Thymus (tissue), 14 donors: ENCODE data around the gene CDKN2AIPNL. TPM values are rescaled to one million over a fixed set of nuclear protein-coding genes. Genes with fewer than 3 reads are reported as not detected.

Experiments
- DNase-seq, 9 donors: peaks; one replicate each; pipeline ENCODE4 v3.0.0-alpha.2; 2013; ENCODE audit warnings: low spot score in 9 of 9, low read depth in 6 of 9, missing footprints in 1 of 9
- H3K27ac ChIP-seq, 2 donors: one replicate each; pipeline ENCODE4 v1.5.1; 2013; ENCODE audit warnings: control low read depth in 1 of 2, low read depth in 1 of 2, low read length in 1 of 2, mild to moderate bottlenecking in 1 of 2, moderate library complexity in 1 of 2
- H3K27me3 ChIP-seq, 2 donors: one replicate each; pipeline ENCODE4 v1.5.1; 2013; ENCODE audit warnings: low read length in 1 of 2; ENCODE audit not compliant: control insufficient read depth in 2 of 2, insufficient read depth in 1 of 2
- H3K36me3 ChIP-seq, 2 donors: one replicate each; pipeline ENCODE4 v1.5.1; 2013; ENCODE audit warnings: low read length in 1 of 2, mild to moderate bottlenecking in 1 of 2, moderate library complexity in 1 of 2; ENCODE audit not compliant: control insufficient read depth in 2 of 2, insufficient read depth in 2 of 2
- H3K4me1 ChIP-seq, 2 donors: one replicate each; pipeline ENCODE4 v1.5.1; 2013; ENCODE audit warnings: low read length in 2 of 2; ENCODE audit not compliant: control insufficient read depth in 2 of 2, insufficient read depth in 2 of 2
- H3K4me3 ChIP-seq, 2 donors: one replicate each; pipeline ENCODE4 v1.5.1; 2013; ENCODE audit warnings: low read length in 2 of 2, control low read depth in 1 of 2, mild to moderate bottlenecking in 1 of 2
- H3K9me3 ChIP-seq, 2 donors: one replicate each; pipeline ENCODE4 v1.5.1; 2013; ENCODE audit warnings: low read length in 1 of 2, mild to moderate bottlenecking in 1 of 2; ENCODE audit not compliant: control insufficient read depth in 2 of 2, insufficient read depth in 1 of 2
- WGBS: extraction: QIAGEN DNeasy Blood & Tissue Kit; methylation state at CpG from one replicate; pipeline ENCODE4 v1.1.7; 2013; 5-methylcytosine and 5-hydroxymethylcytosine counted together
- long read RNA-seq, 10 donors: transcript quantifications; one replicate each; lab custom pipeline, GENCODE V29; 2026
- polyA plus RNA-seq: library from polyadenylated mRNA; stranded (reverse); fragments of 200-250 nt; gene quantifications from one replicate; pipeline ENCODE4 v1.2.3, GENCODE V29; 2013
- total RNA-seq: library from RNA; stranded (reverse); fragments of 120-200 nt; gene quantifications from one replicate; pipeline ENCODE4 v1.2.4, GENCODE V29; 2013
- donor health status: healthy.

Gene CDKN2AIPNL
- total RNA-seq (36.5 TPM), polyA plus RNA-seq (42.1 TPM)
- long read RNA-seq, donor 1, partial matches to known transcripts = 0 of 1 reads
- long read RNA-seq, donor 1, other reads (novel, unspliced or antisense) = 0 of 1 reads
- long read RNA-seq, donor 2 = 0 reads
- long read RNA-seq, donor 3, transcript CDKN2AIPNL-202 (3 exons, 1,223 nt) = major isoform, 29 of 29 reads
- long read RNA-seq, donor 3, partial matches to known transcripts = 0 of 29 reads
- long read RNA-seq, donor 3, other reads (novel, unspliced or antisense) = 0 of 29 reads
- long read RNA-seq, donor 4, transcript CDKN2AIPNL-202 (3 exons, 1,223 nt) = major isoform, 7 of 7 reads
- long read RNA-seq, donor 4, partial matches to known transcripts = 0 of 7 reads
- long read RNA-seq, donor 4, other reads (novel, unspliced or antisense) = 0 of 7 reads
- long read RNA-seq, donor 5, transcript CDKN2AIPNL-202 (3 exons, 1,223 nt) = major isoform, 27 of 37 reads
- long read RNA-seq, donor 5, partial matches to known transcripts = 0 of 37 reads
- long read RNA-seq, donor 5, other reads (novel, unspliced or antisense) = 10 of 37 reads
- long read RNA-seq, donor 6, transcript CDKN2AIPNL-202 (3 exons, 1,223 nt) = major isoform, 15 of 15 reads
- long read RNA-seq, donor 6, partial matches to known transcripts = 0 of 15 reads
- long read RNA-seq, donor 6, other reads (novel, unspliced or antisense) = 0 of 15 reads
- long read RNA-seq, donor 7, transcript CDKN2AIPNL-202 (3 exons, 1,223 nt) = major isoform, 12 of 53 reads
- long read RNA-seq, donor 7, partial matches to known transcripts = 41 of 53 reads
- long read RNA-seq, donor 7, other reads (novel, unspliced or antisense) = 0 of 53 reads
- long read RNA-seq, donor 8, transcript CDKN2AIPNL-202 (3 exons, 1,223 nt) = major isoform, 10 of 10 reads
- long read RNA-seq, donor 8, partial matches to known transcripts = 0 of 10 reads
- long read RNA-seq, donor 8, other reads (novel, unspliced or antisense) = 0 of 10 reads
- long read RNA-seq, donor 9, transcript CDKN2AIPNL-202 (3 exons, 1,223 nt) = major isoform, 14 of 14 reads
- long read RNA-seq, donor 9, partial matches to known transcripts = 0 of 14 reads
- long read RNA-seq, donor 9, other reads (novel, unspliced or antisense) = 0 of 14 reads
- long read RNA-seq, donor 10, transcript CDKN2AIPNL-202 (3 exons, 1,223 nt) = major isoform, 9 of 33 reads
- long read RNA-seq, donor 10, partial matches to known transcripts = 16 of 33 reads
- long read RNA-seq, donor 10, other reads (novel, unspliced or antisense) = 8 of 33 reads

- no peaks in the 10 kb centered on the region for H3K27me3 ChIP-seq
- peak within 1 kb of the TSS in 1 of 2 donors; percentile 64 for H3K27ac ChIP-seq
- H3K9me3 ChIP-seq = peaks cover 0 to 3% of the 10 kb centered on the region in 2 donors
- DNase-seq = peak; percentile 67 to 92 (median 80)
- peak within 1 kb of the TSS; percentile 67 to 86 for H3K4me3 ChIP-seq
- peaks cover under 1 to 9% of the 10 kb centered on the region in 2 donors for H3K36me3 ChIP-seq
- WGBS = 1% methylated on average over 61 of the region's 61 CpGs
- H3K4me1 ChIP-seq = peaks cover 11 to 16% of the 10 kb centered on the region in 2 donors
Observed at GRCh38 chr5:134411546-134412266, at the start of gene CDKN2AIPNL. CDKN2AIPNL (minus strand) TSS chr5:134411881; CDS start chr5:134411854, 27 bp downstream.

- DNase-seq = no peak
- no peaks in the 10 kb centered on the region for H3K36me3 ChIP-seq
- peaks cover 0 to 2% of the 10 kb centered on the region in 2 donors for H3K27me3 ChIP-seq
- no peak overlapping the region for H3K27ac ChIP-seq
- H3K4me3 ChIP-seq = no peak overlapping the region
- 96% methylated on average over 8 of the region's 8 CpGs for WGBS
- H3K9me3 ChIP-seq = no peaks in the 10 kb centered on the region
- H3K4me1 ChIP-seq = peaks cover 1 to 10% of the 10 kb centered on the region in 2 donors
Observed at GRCh38 chr5:134460551-134460950, 48.9 kb upstream of the CDKN2AIPNL start.

GRCh38 chr5:134459491-134459890 lies 47.8 kb upstream of the CDKN2AIPNL start:
- Histone ChIP-seq H3K27ac (no peak overlapping the region), H3K27me3 (no peaks in the 10 kb centered on the region), H3K36me3 (no peaks in the 10 kb centered on the region), H3K9me3 (no peaks in the 10 kb centered on the region), H3K4me3 (no peak overlapping the region), H3K4me1 (peaks cover 0 to 3% of the 10 kb centered on the region in 2 donors)
- 100% methylated on average over 1 of the region's 1 CpG for WGBS
- DNase-seq = no peak

GRCh38 chr5:134459010-134459403 lies 47.3 kb upstream of the CDKN2AIPNL start:
- Histone ChIP-seq H3K9me3 (no peaks in the 10 kb centered on the region), H3K27ac (no peak overlapping the region), H3K27me3 (no peaks in the 10 kb centered on the region), H3K4me1 (peaks cover 0 to under 1% of the 10 kb centered on the region in 2 donors), H3K4me3 (no peak overlapping the region), H3K36me3 (no peaks in the 10 kb centered on the region)
- DNase-seq = no peak
- 97% methylated on average over 8 of the region's 8 CpGs for WGBS

GRCh38 chr5:134458234-134459009 lies 46.7 kb upstream of the CDKN2AIPNL start:
- H3K4me1 ChIP-seq = no peaks in the 10 kb centered on the region
- H3K9me3 ChIP-seq = no peaks in the 10 kb centered on the region
- WGBS = 83% methylated on average over 10 of the region's 10 CpGs
- H3K36me3 ChIP-seq = no peaks in the 10 kb centered on the region
- no peak for DNase-seq
- no peak overlapping the region for H3K4me3 ChIP-seq
- no peak overlapping the region for H3K27ac ChIP-seq
- H3K27me3 ChIP-seq = no peaks in the 10 kb centered on the region

GRCh38 chr5:134457801-134458200 lies 46.1 kb upstream of the CDKN2AIPNL start:
- 94% methylated on average over 3 of the region's 3 CpGs for WGBS
- Histone ChIP-seq H3K9me3 (no peaks in the 10 kb centered on the region), H3K4me3 (no peak overlapping the region), H3K27ac (no peak overlapping the region), H3K27me3 (no peaks in the 10 kb centered on the region), H3K4me1 (no peaks in the 10 kb centered on the region), H3K36me3 (no peaks in the 10 kb centered on the region)
- no peak for DNase-seq

- WGBS = 93% methylated on average over 4 of the region's 4 CpGs
Observed at GRCh38 chr5:134456825-134457224, 45.1 kb upstream of the CDKN2AIPNL start.

GRCh38 chr5:134455466-134455865 lies 43.8 kb upstream of the CDKN2AIPNL start:
- H3K4me1 ChIP-seq = no peaks in the 10 kb centered on the region
- no peak overlapping the region for H3K4me3 ChIP-seq
- no peaks in the 10 kb centered on the region for H3K36me3 ChIP-seq
- 98% methylated on average over 8 of the region's 8 CpGs for WGBS
- no peak for DNase-seq
- H3K27me3 ChIP-seq = no peaks in the 10 kb centered on the region
- H3K9me3 ChIP-seq = no peaks in the 10 kb centered on the region
- H3K27ac ChIP-seq = no peak overlapping the region

More at GRCh38 chr5:134456825-134457224, 45.1 kb upstream of the CDKN2AIPNL start:
- Histone ChIP-seq H3K27me3 (no peaks in the 10 kb centered on the region), H3K4me1 (no peaks in the 10 kb centered on the region), H3K4me3 (no peak overlapping the region), H3K27ac (no peak overlapping the region), H3K9me3 (no peaks in the 10 kb centered on the region), H3K36me3 (no peaks in the 10 kb centered on the region)
- DNase-seq = no peak
